ENCODE results near the gene GSAP.

The GSAP gene

GRCh38 chr7:77428777-77429231 lies 12.7 kb upstream of the GSAP start:
- H3K27me3 ChIP-seq (ENCODE audit: insufficient read depth, low read length): no peaks in the 10 kb centered on the region
- no peak overlapping the region for H2AFZ ChIP-seq (ENCODE audit: low read depth, low read length)
- H3K9me3 ChIP-seq (ENCODE audit: low read length): no peaks in the 10 kb centered on the region
- no peaks in the 10 kb centered on the region for H3K36me3 ChIP-seq (ENCODE audit: insufficient read depth, low read length)
- H3K4me1 ChIP-seq (ENCODE audit: insufficient read depth, low read length): peaks cover 45% of the 10 kb centered on the region
- H3K4me3 ChIP-seq (ENCODE audit: low read length): no peak overlapping the region

GRCh38 chr7:77427996-77428603 lies 12.0 kb upstream of the GSAP start:
- Histone ChIP-seq H3K27me3 (ENCODE audit: insufficient read depth, low read length) (no peaks in the 10 kb centered on the region), H3K9me3 (ENCODE audit: low read length) (no peaks in the 10 kb centered on the region), H3K4me1 (ENCODE audit: insufficient read depth, low read length) (peaks cover 45% of the 10 kb centered on the region), H2AFZ (ENCODE audit: low read depth, low read length) (no peak overlapping the region), H3K36me3 (ENCODE audit: insufficient read depth, low read length) (no peaks in the 10 kb centered on the region), H3K4me3 (ENCODE audit: low read length) (no peak overlapping the region)

DNA sequence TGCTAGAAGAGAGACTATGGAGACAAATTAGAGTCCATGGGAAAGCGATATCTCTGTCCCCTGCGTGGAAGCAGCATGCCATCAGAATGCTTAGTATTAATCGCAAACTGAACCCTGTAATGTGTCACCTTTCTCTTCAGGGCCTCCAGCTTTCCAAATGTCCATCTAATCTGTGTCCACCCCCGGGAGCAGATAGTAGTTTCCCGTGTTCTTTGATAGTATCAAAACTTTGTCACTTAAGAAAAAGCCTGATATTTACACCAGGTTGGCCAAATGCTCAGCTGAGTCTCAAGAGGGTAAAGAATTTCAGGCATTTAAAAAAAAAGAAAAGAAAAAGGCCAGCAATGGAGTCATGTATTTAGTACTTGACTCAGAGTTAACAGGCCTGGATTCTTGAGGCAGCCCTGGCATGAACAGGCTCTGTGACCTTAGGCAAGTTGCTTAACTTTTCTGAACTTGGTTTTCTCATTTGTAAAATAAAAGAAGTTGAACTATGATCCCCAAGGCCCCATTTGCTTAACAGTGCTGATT lies 10.4 kb upstream of the GSAP start:
- Histone ChIP-seq H3K27me3 (ENCODE audit: insufficient read depth, low read length) (no peaks in the 10 kb centered on the region), H3K36me3 (ENCODE audit: insufficient read depth, low read length) (no peaks in the 10 kb centered on the region), H3K4me3 (ENCODE audit: low read length) (peak overlapping the region; percentile 53), H3K9me3 (ENCODE audit: low read length) (no peaks in the 10 kb centered on the region), H2AFZ (ENCODE audit: low read depth, low read length) (peak overlapping the region; percentile 87), H3K4me1 (ENCODE audit: insufficient read depth, low read length) (peaks cover 45% of the 10 kb centered on the region)

DNA sequence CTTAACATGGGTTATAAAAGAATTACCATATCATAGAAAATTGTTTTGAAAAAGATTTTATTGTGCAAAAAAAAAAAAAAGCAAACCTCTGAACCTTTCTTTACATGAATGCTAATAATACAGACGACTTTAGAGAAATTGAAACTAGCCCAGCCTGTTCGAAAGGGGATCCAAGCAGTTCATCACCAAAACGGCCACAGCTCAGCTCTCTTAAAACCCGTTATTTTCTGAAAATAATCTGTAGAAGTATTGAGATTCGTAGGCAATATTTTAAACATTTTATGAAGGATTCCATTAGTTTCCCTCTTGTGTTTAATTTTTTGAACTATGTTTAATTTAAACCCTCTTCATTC lies 9.9 kb upstream of the GSAP start:
- peaks cover 42% of the 10 kb centered on the region for H3K4me1 ChIP-seq (ENCODE audit: insufficient read depth, low read length)

DNA sequence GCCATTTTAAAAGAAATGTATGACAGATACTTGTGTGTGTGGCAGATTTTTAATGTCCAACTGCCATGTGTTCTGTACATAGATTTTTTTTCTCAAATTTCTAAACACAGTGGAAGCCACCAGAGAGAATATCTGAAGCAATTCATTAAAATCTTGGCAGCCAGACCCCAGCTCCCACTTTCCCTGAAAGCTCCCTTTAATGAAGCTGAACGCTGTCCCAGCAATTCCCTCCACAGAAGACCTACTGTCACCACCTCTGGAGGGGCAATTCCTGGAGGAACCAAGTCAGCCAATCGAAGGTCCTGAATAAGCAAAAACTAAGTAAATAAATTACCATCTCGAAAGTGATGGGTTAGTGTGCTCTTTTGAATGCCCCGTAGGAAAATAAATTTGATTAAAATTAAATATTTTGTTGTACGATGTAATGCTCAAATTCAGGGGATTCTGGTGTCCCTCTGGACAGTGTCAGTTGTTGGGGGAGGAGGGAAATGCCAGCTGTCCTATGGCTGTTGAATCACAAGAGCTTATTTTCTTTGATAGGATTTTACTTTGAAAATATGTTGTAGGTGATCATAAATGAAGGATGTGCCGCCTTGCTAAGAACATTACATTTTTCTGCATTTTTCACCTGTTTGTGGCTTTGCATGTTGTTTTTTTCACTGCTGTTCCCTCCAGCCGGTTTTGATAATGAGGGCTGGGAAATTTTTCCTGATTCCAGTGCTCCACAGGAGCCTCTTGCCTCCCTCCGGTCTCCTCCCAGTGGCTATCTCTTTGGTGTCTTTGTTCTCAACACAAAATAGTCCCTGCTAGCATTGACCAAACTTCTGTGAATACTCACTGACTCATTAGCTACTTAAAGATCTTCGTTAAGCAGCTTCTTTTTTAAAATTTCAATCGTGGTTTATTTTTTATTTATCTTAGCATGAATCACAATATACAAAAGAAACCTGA lies 9.2 kb upstream of the GSAP start:
- H3K27me3 ChIP-seq (ENCODE audit: insufficient read depth, low read length): no peaks in the 10 kb centered on the region
- H2AFZ ChIP-seq (ENCODE audit: low read depth, low read length): peak overlapping the region; percentile 87
- H3K9me3 ChIP-seq (ENCODE audit: low read length): no peaks in the 10 kb centered on the region
- H3K4me3 ChIP-seq (ENCODE audit: low read length): peak overlapping the region; percentile 53
- H3K4me1 ChIP-seq (ENCODE audit: insufficient read depth, low read length): peaks cover 36% of the 10 kb centered on the region
- H3K36me3 ChIP-seq (ENCODE audit: insufficient read depth, low read length): no peaks in the 10 kb centered on the region

More for the DNA sequence above, 9.9 kb upstream of the GSAP start:
- H3K36me3 ChIP-seq (ENCODE audit: insufficient read depth, low read length): no peaks in the 10 kb centered on the region
- peak overlapping the region; percentile 87 for H2AFZ ChIP-seq (ENCODE audit: low read depth, low read length)
- H3K9me3 ChIP-seq (ENCODE audit: low read length): no peaks in the 10 kb centered on the region
- no peaks in the 10 kb centered on the region for H3K27me3 ChIP-seq (ENCODE audit: insufficient read depth, low read length)
- peak overlapping the region; percentile 53 for H3K4me3 ChIP-seq (ENCODE audit: low read length)

GRCh38 chr7:77422500-77422899 lies 6.4 kb upstream of the GSAP start:
- H3K27me3 ChIP-seq (ENCODE audit: insufficient read depth, low read length): no peaks in the 10 kb centered on the region
- H3K4me3 ChIP-seq (ENCODE audit: low read length): no peak overlapping the region
- no peaks in the 10 kb centered on the region for H3K9me3 ChIP-seq (ENCODE audit: low read length)

GRCh38 chr7:77420986-77421672 lies 5.0 kb upstream of the GSAP start:
- no peaks in the 10 kb centered on the region for H3K9me3 ChIP-seq (ENCODE audit: low read length)
- no peaks in the 10 kb centered on the region for H3K36me3 ChIP-seq (ENCODE audit: insufficient read depth, low read length)
- no peaks in the 10 kb centered on the region for H3K27me3 ChIP-seq (ENCODE audit: insufficient read depth, low read length)
- H3K4me1 ChIP-seq (ENCODE audit: insufficient read depth, low read length): peaks cover 14% of the 10 kb centered on the region
- no peak overlapping the region for H2AFZ ChIP-seq (ENCODE audit: low read depth, low read length)
- H3K4me3 ChIP-seq (ENCODE audit: low read length): no peak overlapping the region

More at GRCh38 chr7:77422500-77422899, 6.4 kb upstream of the GSAP start:
- Histone ChIP-seq H2AFZ (ENCODE audit: low read depth, low read length) (no peak overlapping the region), H3K36me3 (ENCODE audit: insufficient read depth, low read length) (no peaks in the 10 kb centered on the region), H3K4me1 (ENCODE audit: insufficient read depth, low read length) (peaks cover 22% of the 10 kb centered on the region)

DNA sequence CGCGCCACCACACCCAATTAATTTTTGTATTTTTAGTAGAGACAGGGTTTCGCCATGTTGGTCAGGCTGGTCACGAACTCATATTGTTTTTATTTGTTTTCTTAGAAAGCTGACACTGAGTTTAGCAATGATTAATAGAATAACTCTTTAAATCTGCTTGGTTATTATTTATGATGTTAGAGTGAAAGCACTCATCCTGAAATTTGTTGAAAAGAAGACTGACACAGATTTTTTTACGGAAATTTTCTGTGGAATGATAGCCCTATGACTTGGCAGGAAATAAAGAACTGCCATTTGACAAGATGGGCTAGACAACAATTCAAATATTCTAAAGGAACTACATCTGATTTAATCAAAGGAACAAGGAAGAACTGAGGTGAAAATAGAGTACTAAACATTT lies 4.3 kb upstream of the GSAP start:
- no peak overlapping the region for H3K4me3 ChIP-seq (ENCODE audit: low read length)
- no peaks in the 10 kb centered on the region for H3K27me3 ChIP-seq (ENCODE audit: insufficient read depth, low read length)
- no peak overlapping the region for H2AFZ ChIP-seq (ENCODE audit: low read depth, low read length)
- no peaks in the 10 kb centered on the region for H3K9me3 ChIP-seq (ENCODE audit: low read length)
- H3K36me3 ChIP-seq (ENCODE audit: insufficient read depth, low read length): no peaks in the 10 kb centered on the region
- peaks cover 12% of the 10 kb centered on the region for H3K4me1 ChIP-seq (ENCODE audit: insufficient read depth, low read length)

DNA sequence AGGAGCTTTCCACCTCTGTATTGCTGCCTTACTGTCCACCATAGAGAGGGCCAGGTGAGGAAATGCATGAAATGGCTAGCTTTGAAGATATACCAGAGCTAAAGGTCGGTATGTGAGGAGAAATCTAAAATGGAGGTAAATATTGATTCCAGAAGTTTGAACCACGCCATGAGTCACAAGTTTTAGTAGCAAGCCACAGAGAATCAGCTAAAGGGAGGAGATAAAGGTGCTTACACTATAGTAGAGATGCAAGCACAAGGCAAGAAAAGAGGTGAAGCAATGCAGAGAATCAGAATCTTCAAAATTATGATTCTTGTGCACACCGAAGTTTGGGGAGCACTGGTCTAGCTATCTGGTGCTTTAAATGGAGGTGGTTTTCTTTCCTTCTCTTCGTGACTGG lies 3.0 kb upstream of the GSAP start:
- no peaks in the 10 kb centered on the region for H3K9me3 ChIP-seq (ENCODE audit: low read length)
- H3K36me3 ChIP-seq (ENCODE audit: insufficient read depth, low read length): no peaks in the 10 kb centered on the region

DNA sequence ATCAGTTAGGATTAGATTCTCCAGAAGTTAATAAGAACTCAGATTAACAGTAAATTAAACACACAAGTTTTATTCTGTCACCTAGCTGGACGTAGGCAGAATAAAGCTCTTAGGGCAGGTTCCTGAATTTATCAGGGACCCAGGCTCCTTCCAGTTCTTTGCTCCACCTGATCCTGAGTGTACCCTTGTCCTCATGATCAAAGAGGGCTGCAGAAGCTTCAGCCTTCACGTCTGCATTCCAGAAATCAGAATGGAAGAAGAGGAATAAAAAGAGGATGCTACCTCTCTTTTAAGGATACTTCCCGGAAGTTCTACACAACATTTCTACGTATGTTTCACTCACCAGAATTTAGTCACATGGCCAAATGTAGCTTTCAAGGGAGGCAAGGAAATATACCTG lies 1.7 kb upstream of the GSAP start:
- no peak overlapping the region for H3K4me3 ChIP-seq (ENCODE audit: low read length)
- H3K9me3 ChIP-seq (ENCODE audit: low read length): no peaks in the 10 kb centered on the region
- peaks cover 14% of the 10 kb centered on the region for H3K4me1 ChIP-seq (ENCODE audit: insufficient read depth, low read length)
- H3K27me3 ChIP-seq (ENCODE audit: insufficient read depth, low read length): no peaks in the 10 kb centered on the region
- H2AFZ ChIP-seq (ENCODE audit: low read depth, low read length): no peak overlapping the region
- no peaks in the 10 kb centered on the region for H3K36me3 ChIP-seq (ENCODE audit: insufficient read depth, low read length)

More for the DNA sequence above, 3.0 kb upstream of the GSAP start:
- H2AFZ ChIP-seq (ENCODE audit: low read depth, low read length): no peak overlapping the region
- peaks cover 5% of the 10 kb centered on the region for H3K4me1 ChIP-seq (ENCODE audit: insufficient read depth, low read length)
- H3K4me3 ChIP-seq (ENCODE audit: low read length): no peak overlapping the region
- no peaks in the 10 kb centered on the region for H3K27me3 ChIP-seq (ENCODE audit: insufficient read depth, low read length)

- Histone ChIP-seq H3K4me3 (ENCODE audit: low read length) (no peak overlapping the region), H3K27me3 (ENCODE audit: insufficient read depth, low read length) (no peaks in the 10 kb centered on the region), H3K4me1 (ENCODE audit: insufficient read depth, low read length) (peaks cover 14% of the 10 kb centered on the region), H3K9me3 (ENCODE audit: low read length) (no peaks in the 10 kb centered on the region), H2AFZ (ENCODE audit: low read depth, low read length) (no peak overlapping the region), H3K36me3 (ENCODE audit: insufficient read depth, low read length) (no peaks in the 10 kb centered on the region)
Observed at GRCh38 chr7:77416621-77417371, 647 bp upstream of the GSAP start.

- Histone ChIP-seq H3K36me3 (ENCODE audit: insufficient read depth, low read length) (no peaks in the 10 kb centered on the region), H3K4me3 (ENCODE audit: low read length) (no peak overlapping the region), H2AFZ (ENCODE audit: low read depth, low read length) (no peak overlapping the region), H3K4me1 (ENCODE audit: insufficient read depth, low read length) (peaks cover 14% of the 10 kb centered on the region), H3K27me3 (ENCODE audit: insufficient read depth, low read length) (no peaks in the 10 kb centered on the region), H3K9me3 (ENCODE audit: low read length) (no peaks in the 10 kb centered on the region)
Observed at GRCh38 chr7:77415476-77415822, 700 bp downstream of the GSAP start.
